ENCODE measurements around the gene NKTR. TPM values are rescaled to one million over a fixed set of nuclear protein-coding genes. Genes with fewer than 3 reads are reported as not detected.

The NKTR gene
- total and polyA plus RNA-seq, 2 experiments from 2014 or later = 36.8 to 74.3 TPM

DNA sequence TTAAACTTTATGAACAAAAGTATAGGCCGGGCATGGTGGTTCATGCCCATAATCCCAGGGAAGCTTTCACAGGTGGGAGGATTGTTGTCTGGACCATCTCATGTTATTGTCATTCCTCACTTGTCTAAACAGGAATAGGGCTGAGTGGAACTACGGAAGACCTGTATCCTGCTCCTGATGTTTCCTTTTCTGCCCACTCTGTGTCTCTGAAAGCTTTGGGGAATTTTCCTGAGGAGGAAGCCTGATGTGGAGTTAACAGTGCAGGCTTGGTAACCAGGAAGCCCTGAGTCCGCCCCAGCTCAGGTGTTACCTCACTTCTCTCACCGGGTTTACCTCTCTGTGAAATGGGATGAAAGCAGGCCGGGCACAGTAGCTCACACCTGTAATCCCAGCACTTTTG lies 11.9 kb upstream of the NKTR start:
- DNase-seq (ENCODE audit: low spot score) = no peak
- Histone ChIP-seq H3K79me2 (peaks cover 31% of the 10 kb centered on the region), H3K4me2 (no peak overlapping the region), H3K9me2 (replicated peaks; ENCODE audit: insufficient read depth) (no peaks in the 10 kb centered on the region), H3K4me1 (ENCODE audit: insufficient read depth) (no peaks in the 10 kb centered on the region), H3K4me3 (no peak overlapping the region), H3K27me3 (no peaks in the 10 kb centered on the region), H3K9me3 (ENCODE audit: low read depth) (no peaks in the 10 kb centered on the region), H4K20me1 (ENCODE audit: insufficient read depth, poor library complexity, severe bottlenecking) (no peaks in the 10 kb centered on the region), H3K36me3 (replicated peaks; ENCODE audit: insufficient read depth, low read depth) (no peaks in the 10 kb centered on the region), H3K27ac (no peak overlapping the region), H2AFZ (no peak overlapping the region)
- 93% methylated on average over 5 of the region's 5 CpGs for WGBS (ENCODE audit: low lambda C conversion rate, missing lambda C conversion rate)
- TF ChIP-seq CTCF (IDR thresholded peaks at IDR 0.05; ENCODE audit: poor library complexity) (no peak), EZH2 (IDR thresholded peaks at IDR 0.05; ENCODE audit: borderline replicate concordance) (no peak), EZH2phosphoT487 (IDR thresholded peaks at IDR 0.05; ENCODE audit: low read depth, severe bottlenecking, unreplicated experiment) (no peak)

DNA sequence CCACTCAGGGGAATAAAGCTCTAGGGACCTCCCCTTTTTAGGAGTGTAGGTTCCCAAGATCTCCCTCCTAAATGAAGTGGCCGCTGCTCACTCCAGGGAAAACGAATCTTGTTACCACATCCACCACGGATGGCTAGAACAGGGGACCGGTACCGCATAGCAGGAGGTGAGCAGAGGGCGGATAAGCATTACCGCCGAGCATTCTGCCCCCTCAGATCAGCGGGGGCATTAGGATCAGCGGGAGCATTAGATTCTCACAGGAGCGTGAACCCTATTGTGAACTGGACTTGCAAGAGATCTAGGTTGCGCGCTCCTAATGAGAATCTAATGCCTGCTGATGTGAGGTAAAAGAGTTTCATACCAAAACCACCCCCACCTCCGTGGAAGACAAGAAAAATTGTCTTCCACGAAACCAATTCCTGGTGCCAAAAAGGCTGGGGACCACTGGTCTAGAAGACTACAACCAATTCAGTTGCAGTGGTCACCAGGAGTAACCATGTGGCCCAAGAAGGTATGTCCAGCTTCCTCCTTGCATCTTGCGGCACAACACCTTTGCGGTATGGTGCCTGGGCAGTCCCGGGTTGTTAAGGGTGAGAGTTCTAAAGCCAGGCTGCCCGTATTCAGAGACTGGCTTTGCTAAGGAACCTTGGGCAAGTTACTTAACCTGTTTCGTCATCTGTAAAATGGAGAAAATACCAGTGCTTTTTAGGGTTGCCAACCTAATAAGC lies 10.9 kb upstream of the NKTR start:
- no peak for DNase-seq (ENCODE audit: low spot score)
- H3K79me2 ChIP-seq = peaks cover 27% of the 10 kb centered on the region
- TF ChIP-seq CTCF (IDR thresholded peaks at IDR 0.05; ENCODE audit: poor library complexity) (no peak), EZH2 (IDR thresholded peaks at IDR 0.05; ENCODE audit: borderline replicate concordance) (no peak), EZH2phosphoT487 (IDR thresholded peaks at IDR 0.05; ENCODE audit: low read depth, severe bottlenecking, unreplicated experiment) (no peak)
- no peaks in the 10 kb centered on the region for H3K9me2 ChIP-seq (replicated peaks; ENCODE audit: insufficient read depth)
- no peaks in the 10 kb centered on the region for H3K27me3 ChIP-seq
- no peak overlapping the region for H3K4me3 ChIP-seq
- no peaks in the 10 kb centered on the region for H3K36me3 ChIP-seq (replicated peaks; ENCODE audit: insufficient read depth, low read depth)
- no peaks in the 10 kb centered on the region for H3K4me1 ChIP-seq (ENCODE audit: insufficient read depth)
- peak overlapping the region; percentile 68 for H3K4me2 ChIP-seq
- peak overlapping the region; percentile 43 for H2AFZ ChIP-seq
- H3K27ac ChIP-seq = peak overlapping the region; percentile 62
- H3K9me3 ChIP-seq (ENCODE audit: low read depth) = no peaks in the 10 kb centered on the region
- WGBS (ENCODE audit: low lambda C conversion rate, missing lambda C conversion rate) = 95% methylated on average over 20 of the region's 20 CpGs
- no peaks in the 10 kb centered on the region for H4K20me1 ChIP-seq (ENCODE audit: insufficient read depth, poor library complexity, severe bottlenecking)

DNA sequence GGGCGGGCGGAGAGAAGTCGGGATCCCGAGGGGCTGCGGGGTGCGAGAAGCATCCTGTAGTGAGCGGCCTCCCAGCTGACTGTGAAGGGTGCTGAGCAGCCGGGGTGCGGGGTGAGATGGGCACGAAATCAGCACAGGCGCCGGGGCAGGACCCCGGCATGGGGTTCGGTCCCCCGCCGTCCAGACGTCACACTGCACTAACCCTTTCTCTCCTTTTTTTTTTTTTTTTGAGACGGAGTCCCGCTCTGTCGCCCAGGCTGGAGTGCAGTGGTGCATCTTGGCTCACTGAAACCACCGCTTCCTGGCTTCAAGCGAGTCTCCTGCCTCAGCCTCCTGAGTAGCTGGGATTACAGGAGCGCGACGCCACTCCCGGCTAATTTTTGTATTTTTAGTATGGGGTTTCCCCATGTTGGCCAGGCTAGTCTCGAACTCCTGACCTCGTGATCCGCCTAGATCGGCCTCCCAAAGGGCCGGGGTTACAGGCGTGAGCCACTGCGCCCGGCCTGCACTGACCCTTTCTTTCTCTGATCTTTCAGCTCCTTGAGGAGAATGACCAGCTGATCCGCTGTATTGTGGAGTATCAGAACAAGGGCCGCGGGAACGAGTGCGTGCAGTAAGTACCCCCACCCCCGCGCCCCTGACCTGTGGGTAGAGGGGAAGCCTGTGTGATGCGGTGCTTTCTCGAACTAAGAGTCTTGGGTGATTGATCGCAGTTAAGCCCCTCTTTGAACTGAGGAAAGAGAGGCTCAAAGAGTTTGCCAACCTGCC lies 9.3 kb upstream of the NKTR start:
- Histone ChIP-seq H3K4me3 (peak overlapping the region; percentile 29), H3K27ac (peak overlapping the region; percentile 70), H3K9me3 (ENCODE audit: low read depth) (no peaks in the 10 kb centered on the region), H3K79me2 (peaks cover 27% of the 10 kb centered on the region), H3K27me3 (no peaks in the 10 kb centered on the region), H3K9me2 (replicated peaks; ENCODE audit: insufficient read depth) (no peaks in the 10 kb centered on the region), H4K20me1 (ENCODE audit: insufficient read depth, poor library complexity, severe bottlenecking) (no peaks in the 10 kb centered on the region), H2AFZ (no peak overlapping the region), H3K4me2 (peak overlapping the region; percentile 76), H3K4me1 (ENCODE audit: insufficient read depth) (no peaks in the 10 kb centered on the region), H3K36me3 (replicated peaks; ENCODE audit: insufficient read depth, low read depth) (no peaks in the 10 kb centered on the region)
- 8% methylated on average over 30 of the region's 44 CpGs for WGBS (ENCODE audit: low lambda C conversion rate, missing lambda C conversion rate)
- TF ChIP-seq EZH2 (IDR thresholded peaks at IDR 0.05; ENCODE audit: borderline replicate concordance) (no peak), CTCF (IDR thresholded peaks at IDR 0.05; ENCODE audit: poor library complexity) (no peak), EZH2phosphoT487 (IDR thresholded peaks at IDR 0.05; ENCODE audit: low read depth, severe bottlenecking, unreplicated experiment) (no peak)
- DNase-seq (ENCODE audit: low spot score) = peak; percentile 28
